Fibroblast of mammary gland (primary cell): ENCODE results near the gene TNIP1.

Experiments used
- DNase-seq: peaks from one replicate; pipeline ENCODE4 v3.0.0-alpha.2; 2010; ENCODE audit warnings: low read depth
- H3K4me3 ChIP-seq: 2 replicates; pipeline ENCODE4 v1.5.1; 2011; ENCODE audit warnings: low read depth, mild to moderate bottlenecking, low read length, moderate library complexity; ENCODE audit not compliant: control insufficient read depth
- TF ChIP-seq, protein P1 (sequence below): conservative IDR thresholded peaks from 2 replicates; pipeline ENCODE4 v1.5.1; 2011; ENCODE audit warnings: low read depth, low read length, inconsistent platforms; ENCODE audit not compliant: control insufficient read depth, insufficient read depth

The TNIP1 gene

DNA sequence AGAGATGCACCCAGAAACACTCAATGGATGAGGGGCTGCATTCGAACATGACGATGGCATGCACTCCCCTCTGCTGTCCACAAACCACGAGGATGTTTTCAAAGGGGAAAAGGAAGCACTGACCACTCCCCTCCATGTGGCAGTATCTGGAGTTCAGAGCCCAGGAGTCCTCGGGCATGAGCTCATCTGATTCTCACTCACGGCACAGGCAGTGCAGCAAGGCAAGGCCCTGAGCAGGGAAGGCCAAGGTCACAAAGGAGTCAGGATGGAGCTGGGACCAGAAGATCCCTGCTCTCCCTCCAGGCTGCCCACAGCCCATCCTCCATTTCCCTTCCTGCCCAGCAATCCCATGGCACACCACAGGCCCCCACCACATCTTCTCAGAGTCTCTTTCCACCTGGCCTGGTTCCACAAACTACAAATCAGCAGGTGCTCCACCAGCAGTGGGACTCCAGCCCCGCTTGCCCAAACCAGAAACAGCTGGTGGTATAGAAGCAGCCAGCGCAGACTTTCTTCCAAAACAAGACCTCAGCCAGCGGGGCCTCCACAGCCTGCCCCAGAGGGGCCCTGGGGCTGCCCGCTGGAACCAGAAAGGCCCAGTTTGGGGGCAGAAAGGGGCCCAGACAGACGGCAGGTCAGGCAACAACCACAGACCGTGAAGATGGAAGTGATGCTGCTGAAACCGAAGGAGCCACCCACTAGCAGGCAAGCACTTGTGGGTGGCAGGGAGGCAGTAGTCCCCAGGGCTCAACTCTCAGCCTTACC, 12.2 kb downstream of the TNIP1 start:
- TF ChIP-seq, protein P1, sequence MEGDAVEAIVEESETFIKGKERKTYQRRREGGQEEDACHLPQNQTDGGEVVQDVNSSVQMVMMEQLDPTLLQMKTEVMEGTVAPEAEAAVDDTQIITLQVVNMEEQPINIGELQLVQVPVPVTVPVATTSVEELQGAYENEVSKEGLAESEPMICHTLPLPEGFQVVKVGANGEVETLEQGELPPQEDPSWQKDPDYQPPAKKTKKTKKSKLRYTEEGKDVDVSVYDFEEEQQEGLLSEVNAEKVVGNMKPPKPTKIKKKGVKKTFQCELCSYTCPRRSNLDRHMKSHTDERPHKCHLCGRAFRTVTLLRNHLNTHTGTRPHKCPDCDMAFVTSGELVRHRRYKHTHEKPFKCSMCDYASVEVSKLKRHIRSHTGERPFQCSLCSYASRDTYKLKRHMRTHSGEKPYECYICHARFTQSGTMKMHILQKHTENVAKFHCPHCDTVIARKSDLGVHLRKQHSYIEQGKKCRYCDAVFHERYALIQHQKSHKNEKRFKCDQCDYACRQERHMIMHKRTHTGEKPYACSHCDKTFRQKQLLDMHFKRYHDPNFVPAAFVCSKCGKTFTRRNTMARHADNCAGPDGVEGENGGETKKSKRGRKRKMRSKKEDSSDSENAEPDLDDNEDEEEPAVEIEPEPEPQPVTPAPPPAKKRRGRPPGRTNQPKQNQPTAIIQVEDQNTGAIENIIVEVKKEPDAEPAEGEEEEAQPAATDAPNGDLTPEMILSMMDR: no peak
- DNase-seq: no peak
- H3K4me3 ChIP-seq: no peak overlapping the region

DNA sequence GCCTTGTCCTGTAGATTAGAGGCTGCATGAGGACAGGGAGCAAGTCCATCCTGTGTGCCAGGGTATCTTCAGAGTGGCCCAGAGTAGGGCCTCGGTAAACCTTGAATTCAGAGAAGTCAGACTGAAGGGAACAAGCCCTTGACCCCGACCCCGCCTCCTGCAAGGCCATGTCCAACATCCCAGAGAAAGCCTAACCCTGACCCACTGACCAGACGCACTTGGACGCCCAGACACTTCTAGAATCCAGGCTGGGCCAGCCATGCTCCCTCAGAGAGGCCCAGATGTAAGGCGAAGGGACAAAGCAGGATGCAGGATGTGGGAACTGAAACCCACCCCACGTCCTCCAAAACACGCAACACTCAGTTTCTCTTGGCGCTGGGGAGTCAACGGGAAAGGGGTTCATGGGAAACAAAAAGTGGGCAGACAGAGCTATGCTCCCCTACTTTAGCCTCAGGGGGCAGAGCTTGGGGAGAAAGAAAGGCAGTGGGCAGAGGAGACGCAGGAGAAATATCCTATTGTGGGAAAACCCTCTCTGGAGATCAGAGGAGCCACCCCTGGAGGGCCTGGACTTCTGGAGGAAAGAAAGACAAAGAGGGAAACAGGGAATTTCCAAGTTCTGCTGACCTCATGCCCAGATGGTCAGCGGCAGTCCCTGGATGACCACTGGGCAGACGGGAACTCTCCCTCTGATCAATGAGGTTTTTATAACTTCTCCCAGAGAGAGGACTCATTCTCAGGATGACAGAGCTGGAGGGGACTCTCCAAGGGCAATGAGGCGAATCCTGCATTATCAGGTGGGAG, 13.0 kb downstream of the TNIP1 start:
- H3K4me3 ChIP-seq: no peak overlapping the region
- TF ChIP-seq, protein P1: no peak
- DNase-seq: peak; percentile 26

DNA sequence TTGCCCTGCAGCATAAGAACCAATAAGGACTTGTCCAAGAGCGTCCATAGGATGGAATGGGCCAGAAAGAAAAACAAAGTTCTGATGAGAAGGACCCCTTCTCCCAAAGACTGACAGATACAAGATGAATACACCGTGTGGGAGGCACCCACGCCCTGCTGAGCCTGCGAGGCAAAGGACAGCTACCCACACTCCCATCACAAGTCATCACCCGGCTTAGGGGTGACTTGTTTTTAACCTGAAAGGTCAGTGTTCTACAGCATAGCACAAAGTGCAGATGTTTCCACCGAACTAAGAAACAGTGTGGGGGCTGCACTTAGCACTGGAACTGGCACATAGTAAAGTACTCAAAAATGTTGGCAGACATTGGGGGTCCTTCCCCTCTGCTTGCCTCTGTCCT, 13.9 kb downstream of the TNIP1 start:
- no peak for DNase-seq
- no peak overlapping the region for H3K4me3 ChIP-seq
- TF ChIP-seq, protein P1: no peak

DNA sequence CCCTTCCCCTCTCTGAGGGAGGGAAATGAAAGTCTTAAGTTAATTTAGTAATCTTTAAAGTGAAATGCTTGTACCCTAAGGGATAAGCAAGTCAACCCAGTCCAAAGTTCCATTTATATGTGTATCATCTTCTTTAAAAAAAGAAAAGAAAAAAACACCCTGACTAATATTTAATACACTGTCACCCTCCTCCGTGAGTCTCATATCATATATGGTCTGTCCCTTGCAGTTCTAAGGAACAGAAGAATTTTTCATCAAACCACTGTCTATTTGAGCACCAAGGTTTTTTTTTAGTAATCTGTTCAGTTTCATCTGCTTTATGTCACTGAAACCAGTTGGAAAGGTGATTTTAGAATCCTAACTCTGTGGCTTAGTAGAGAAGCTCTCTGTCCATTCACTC, 15.2 kb downstream of the TNIP1 start:
- no peak for DNase-seq
- TF ChIP-seq, protein P1: no peak

DNA sequence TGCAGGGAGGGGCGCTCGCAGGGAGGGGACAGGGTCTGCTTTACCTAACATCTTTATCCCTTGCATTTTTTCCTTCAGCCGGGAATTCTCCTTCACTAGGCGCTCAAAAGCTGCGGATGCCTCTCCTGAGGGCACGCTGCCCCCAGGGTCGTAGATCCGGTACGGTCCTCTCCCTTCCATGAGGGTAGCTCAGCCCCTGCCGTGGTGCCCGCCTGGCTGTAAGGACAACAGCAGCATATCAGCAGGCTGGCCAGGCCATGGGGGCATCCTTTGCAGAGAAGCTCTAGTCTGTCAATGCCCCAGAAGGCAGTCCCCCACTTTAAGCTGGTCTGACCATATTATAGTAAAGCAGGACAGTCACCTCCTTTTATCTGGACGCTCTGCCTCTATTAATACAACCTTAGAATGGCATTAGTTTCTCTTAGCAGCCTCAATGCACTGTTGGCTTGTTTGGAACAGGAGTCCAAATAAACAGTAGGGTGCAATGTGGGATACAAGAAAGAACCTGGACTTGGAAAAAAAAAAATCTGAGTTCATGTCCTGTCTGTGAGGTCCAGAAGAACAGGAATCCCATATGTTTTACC, 15.8 kb downstream of the TNIP1 start:
- no peak overlapping the region for H3K4me3 ChIP-seq
- TF ChIP-seq, protein P1: no peak
- DNase-seq: no peak

More for the DNA sequence above, 15.2 kb downstream of the TNIP1 start:
- no peak overlapping the region for H3K4me3 ChIP-seq

DNA sequence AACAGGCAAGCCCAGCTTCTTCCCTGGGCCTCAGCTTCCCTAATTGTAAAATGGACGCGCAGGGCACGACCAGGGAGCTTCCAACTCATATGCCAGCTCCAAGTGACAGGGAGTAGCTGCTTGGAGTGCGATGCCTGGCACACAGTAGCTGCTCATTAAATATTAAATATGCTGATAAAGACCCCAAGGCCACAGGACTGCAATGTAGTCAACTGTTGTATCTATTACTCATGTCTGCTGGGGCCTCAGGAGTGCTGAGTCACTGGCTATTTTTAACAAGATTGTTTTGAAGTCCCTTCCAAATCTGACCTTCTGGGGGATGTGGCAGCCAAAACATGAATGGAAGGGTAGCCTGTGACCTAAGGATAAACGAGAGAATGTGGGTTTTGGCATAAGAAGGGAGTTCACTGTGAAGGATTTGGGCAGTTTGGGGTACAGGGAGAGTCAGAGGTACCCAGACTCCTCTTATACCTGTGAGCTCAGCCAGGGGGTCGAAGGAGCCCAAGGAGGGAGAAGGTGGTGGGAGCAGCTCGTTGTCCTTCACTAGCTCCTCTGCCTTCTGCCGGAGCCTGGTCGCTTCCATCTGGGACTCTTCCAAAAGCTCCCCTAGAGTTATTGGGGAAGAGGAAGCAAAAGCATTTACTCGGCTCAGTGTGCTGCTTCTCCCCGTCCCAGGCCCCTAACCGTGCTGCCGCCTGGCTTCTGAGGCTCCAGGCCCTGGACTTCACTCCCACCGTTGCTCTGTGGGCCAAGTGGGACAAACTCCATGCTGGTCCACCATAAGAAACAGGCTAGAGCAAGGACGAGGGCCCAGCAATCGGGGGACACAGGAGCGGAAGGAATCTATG, 17.5 kb downstream of the TNIP1 start:
- TF ChIP-seq, protein P1: no peak
- no peak overlapping the region for H3K4me3 ChIP-seq
- DNase-seq: peak; percentile 87
